Measurements from ENCODE around the gene KIAA1217. TPM values are rescaled to one million over a fixed set of nuclear protein-coding genes. Genes with fewer than 3 reads are reported as not detected.
A peak's percentile ranks its signal among the peaks of the same experiment; 100 is the strongest.

Gene KIAA1217
- total RNA-seq, 1 experiment from 2014 or later = 23.4 TPM

- ChIA-PET CTCF (interaction anchor here (1.2 to 1.4 kb wide), 2 partner anchors 10 to 80 kb away, joined by 3 read pairs; no protein-coding TSS in a partner anchor), POLR2A (interaction anchor here (0.7 kb wide), 1 partner anchor 129 kb away, joined by 3 read pairs; no protein-coding TSS in a partner anchor)
- peaks cover 57% of the 10 kb centered on the region for H3K4me1 Mint-ChIP-seq
- H3K27ac Mint-ChIP-seq = peak overlapping the region; percentile 69
- no peaks in the 10 kb centered on the region for H3K27me3 Mint-ChIP-seq (ENCODE audit: low read depth)
- no peak for DNase-seq (ENCODE audit: low spot score)
- no peaks in the 10 kb centered on the region for H3K36me3 Mint-ChIP-seq
- H3K4me3 Mint-ChIP-seq = peak overlapping the region; percentile 52
- no peaks in the 10 kb centered on the region for H3K9me3 Mint-ChIP-seq
- ATAC-seq = peak; percentile 69
- TF ChIP-seq GRHL2 (CRISPR knock-in tag; IDR thresholded peaks at IDR 0.05; ENCODE audit: insufficient replicate concordance, severe bottlenecking) = peak; percentile 21
- no peak for TF ChIP-seq GTF2I (CRISPR knock-in tag; conservative IDR thresholded peaks at IDR 0.05)
- no peak for TF ChIP-seq IRF2 (CRISPR knock-in tag; IDR thresholded peaks at IDR 0.05; ENCODE audit: borderline replicate concordance, low read depth)
- no peak for TF ChIP-seq EMX1 (CRISPR knock-in tag; IDR thresholded peaks at IDR 0.05)
- TF ChIP-seq ZSCAN18 (CRISPR knock-in tag; IDR thresholded peaks at IDR 0.05) = no peak
Observed at GRCh38 chr10:24238519-24239247, 29.7 kb downstream of the KIAA1217 start.

GRCh38 chr10:24239289-24240040 is 30.5 kb downstream of the KIAA1217 start:
- POLR2A ChIA-PET = interaction anchor here (0.6 to 0.7 kb wide), 3 partner anchors 18 to 128 kb away, joined by 3 read pairs; partner anchors contain the start of gene KIAA1217
- TF ChIP-seq E2F4 (CRISPR knock-in tag; IDR thresholded peaks at IDR 0.05; ENCODE audit: borderline replicate concordance, low read depth) (no peak), ZNF423 (CRISPR knock-in tag; IDR thresholded peaks at IDR 0.05) (no peak), NFYB (CRISPR knock-in tag; conservative IDR thresholded peaks at IDR 0.05; ENCODE audit: low read depth) (no peak), MYBL2 (CRISPR knock-in tag; IDR thresholded peaks at IDR 0.05) (no peak), ELF4 (CRISPR knock-in tag; IDR thresholded peaks at IDR 0.05; ENCODE audit: low read depth) (no peak), NFATC4 (CRISPR knock-in tag; IDR thresholded peaks at IDR 0.05) (no peak), ZNF416 (CRISPR knock-in tag; IDR thresholded peaks at IDR 0.05) (no peak), ZMAT4 (CRISPR knock-in tag; IDR thresholded peaks at IDR 0.05) (no peak), GTF2I (CRISPR knock-in tag; conservative IDR thresholded peaks at IDR 0.05) (no peak), ZSCAN18 (CRISPR knock-in tag; IDR thresholded peaks at IDR 0.05) (no peak), ZNF263 (CRISPR knock-in tag; IDR thresholded peaks at IDR 0.05; ENCODE audit: low read depth) (no peak), MLX (CRISPR knock-in tag; IDR thresholded peaks at IDR 0.05) (no peak), CTCF (IDR thresholded peaks at IDR 0.05) (no peak)
- CTCF ChIA-PET = interaction anchor here (0.6 to 1.4 kb wide), 3 partner anchors 9 to 165 kb away, joined by 3 to 5 read pairs (median 4); no protein-coding TSS in a partner anchor
- Mint-ChIP-seq H3K27ac (peak overlapping the region; percentile 89), H3K9me3 (no peaks in the 10 kb centered on the region), H3K4me1 (peaks cover 57% of the 10 kb centered on the region), H3K27me3 (ENCODE audit: low read depth) (no peaks in the 10 kb centered on the region), H3K36me3 (no peaks in the 10 kb centered on the region), H3K4me3 (peak overlapping the region; percentile 52)
- ATAC-seq (no peak), DNase-seq (ENCODE audit: low spot score) (no peak)
